Body of pancreas (tissue), 4 donors: ENCODE measurements around the gene CPM.

ENCODE experiments used
- CTCF ChIP-seq, 7 experiments: fragments of 450-650 bp in 4 of 7; fragments of 200-600 bp in 3 of 7; sonication (generic) in 3 of 7; IDR thresholded peaks; one replicate each; pipeline ENCODE4 v1.5.1; 2016 to 2019; ENCODE audit warnings: antibody characterized with exemption in 7 of 7
- POLR2A ChIP-seq, 3 donors: fragments of 450-650 bp; IDR thresholded peaks; one replicate each; pipeline ENCODE4 v1.6.1; 2016; ENCODE audit warnings: antibody characterized with exemption in 3 of 3, mild to moderate bottlenecking in 2 of 3

GRCh38 chr12:68901145-68901544 is 31.8 kb downstream of the CPM start:
- no peak for TF ChIP-seq POLR2A (IDR thresholded peaks at IDR 0.05)
- no peak for TF ChIP-seq CTCF (IDR thresholded peaks at IDR 0.05)
